MM.1S (cell line): ENCODE data around the gene PSEN1.

Experiments used
- EZH2 ChIP-seq: fragments of 300-600 bp; sonication (generic); optimal IDR thresholded peaks from 2 replicates; pipeline ENCODE3; 2017; ENCODE audit warnings: low read depth, mild to moderate bottlenecking, antibody characterized with exemption, low read length, mixed read lengths
- EZH2phosphoT487 ChIP-seq: fragments of 300-600 bp; sonication (generic); IDR thresholded peaks from 2 replicates; pipeline ENCODE4 v1.6.1; 2018; ENCODE audit warnings: antibody characterized with exemption, low read length
- TF ChIP-seq, protein P1 (sequence below): fragments of 300-600 bp; sonication (generic); IDR thresholded peaks from 2 replicates; pipeline ENCODE4 v1.5.1; 2016; ENCODE audit warnings: antibody characterized with exemption, low read length, mixed read lengths

DNA sequence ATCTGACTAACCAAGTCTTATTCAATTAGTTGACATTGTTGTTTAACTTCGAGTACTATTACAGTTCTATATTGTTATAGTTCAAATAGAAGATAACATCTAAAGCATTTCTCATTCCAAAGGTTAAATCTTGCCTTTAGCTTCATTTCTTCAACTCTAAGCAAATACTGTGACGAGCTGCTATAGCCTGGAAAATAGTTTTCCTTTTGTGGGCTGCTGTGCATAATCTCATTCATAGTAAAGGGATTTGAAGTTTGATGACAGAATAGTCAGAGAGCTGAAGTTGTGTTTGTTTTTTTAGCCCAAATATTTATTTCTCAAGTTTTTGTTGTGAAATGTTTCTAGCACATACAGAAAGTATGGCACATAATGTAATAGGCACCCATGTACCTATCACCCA is 13.4 kb downstream of the PSEN1 start:
- no peak for TF ChIP-seq EZH2
- TF ChIP-seq, protein P1, sequence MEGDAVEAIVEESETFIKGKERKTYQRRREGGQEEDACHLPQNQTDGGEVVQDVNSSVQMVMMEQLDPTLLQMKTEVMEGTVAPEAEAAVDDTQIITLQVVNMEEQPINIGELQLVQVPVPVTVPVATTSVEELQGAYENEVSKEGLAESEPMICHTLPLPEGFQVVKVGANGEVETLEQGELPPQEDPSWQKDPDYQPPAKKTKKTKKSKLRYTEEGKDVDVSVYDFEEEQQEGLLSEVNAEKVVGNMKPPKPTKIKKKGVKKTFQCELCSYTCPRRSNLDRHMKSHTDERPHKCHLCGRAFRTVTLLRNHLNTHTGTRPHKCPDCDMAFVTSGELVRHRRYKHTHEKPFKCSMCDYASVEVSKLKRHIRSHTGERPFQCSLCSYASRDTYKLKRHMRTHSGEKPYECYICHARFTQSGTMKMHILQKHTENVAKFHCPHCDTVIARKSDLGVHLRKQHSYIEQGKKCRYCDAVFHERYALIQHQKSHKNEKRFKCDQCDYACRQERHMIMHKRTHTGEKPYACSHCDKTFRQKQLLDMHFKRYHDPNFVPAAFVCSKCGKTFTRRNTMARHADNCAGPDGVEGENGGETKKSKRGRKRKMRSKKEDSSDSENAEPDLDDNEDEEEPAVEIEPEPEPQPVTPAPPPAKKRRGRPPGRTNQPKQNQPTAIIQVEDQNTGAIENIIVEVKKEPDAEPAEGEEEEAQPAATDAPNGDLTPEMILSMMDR = no peak
- no peak for TF ChIP-seq EZH2phosphoT487
